Bone marrow (tissue), 2 donors: ENCODE data around the gene CTDSP2.
"Not testable (repeated sequence)": the region's sequence is repeated elsewhere in the genome, so short reads cannot be mapped to it uniquely, and the experiment has no call there.

Experiments
- DNase-seq, 2 donors: peaks; one replicate each; lab custom pipeline; 2025; lab: John Stamatoyannopoulos, UW

CTDSP2 gene

GRCh38 chr12:57835366-57836288 lies 10.9 kb downstream of the CTDSP2 start:
- no peak for DNase-seq

- DNase-seq, result no peak
Measured at GRCh38 chr12:57834086-57834876, 12.2 kb downstream of the CTDSP2 start.

- no peak for DNase-seq
Measured at GRCh38 chr12:57833672-57834071, 12.9 kb downstream of the CTDSP2 start.

GRCh38 chr12:57832966-57833365 lies 13.6 kb downstream of the CTDSP2 start:
- no peak for DNase-seq

- no peak for DNase-seq
Measured at GRCh38 chr12:57830393-57830792, 16.1 kb downstream of the CTDSP2 start.

- DNase-seq, result no peak
Measured at GRCh38 chr12:57829025-57829777, 17.3 kb downstream of the CTDSP2 start.

GRCh38 chr12:57826966-57827365 lies 19.6 kb downstream of the CTDSP2 start:
- no peak for DNase-seq

GRCh38 chr12:57826400-57826799 lies 20.1 kb downstream of the CTDSP2 start:
- no peak for DNase-seq

- no peak for DNase-seq
Measured at GRCh38 chr12:57825451-57825850, 21.1 kb downstream of the CTDSP2 start.

GRCh38 chr12:57823908-57824640 lies 22.5 kb downstream of the CTDSP2 start:
- no peak for DNase-seq

GRCh38 chr12:57823131-57823907 lies 23.2 kb downstream of the CTDSP2 start:
- DNase-seq, result no peak

- no peak for DNase-seq
Measured at GRCh38 chr12:57822392-57823130, 24.0 kb downstream of the CTDSP2 start.

- no peak for DNase-seq
Measured at GRCh38 chr12:57821474-57822214, 24.9 kb downstream of the CTDSP2 start.

- not testable (repeated sequence) for DNase-seq
Measured at GRCh38 chr12:57821015-57821414, 25.5 kb downstream of the CTDSP2 start.

- DNase-seq, result not testable (repeated sequence)
Measured at GRCh38 chr12:57820119-57820518, 26.4 kb downstream of the CTDSP2 start.

- not testable (repeated sequence) for DNase-seq
Measured at GRCh38 chr12:57817990-57818331, 28.6 kb downstream of the CTDSP2 start.

- no peak for DNase-seq
Measured at GRCh38 chr12:57817261-57817989, 29.1 kb downstream of the CTDSP2 start.

GRCh38 chr12:57816855-57817151 lies 29.7 kb downstream of the CTDSP2 start:
- DNase-seq, result no peak
